Ovary (tissue), 3 donors: Measurements from ENCODE around the gene NODAL.

Source experiments
- POLR2A ChIP-seq: fragments of 450-650 bp; IDR thresholded peaks from one replicate; pipeline ENCODE4 v1.6.1; 2017; ENCODE audit warnings: antibody characterized with exemption, mild to moderate bottlenecking, moderate library complexity
- TF ChIP-seq, protein P1 (sequence below), 3 donors: fragments of 450-650 bp in 2 of 3; fragments of 200-600 bp in 1 of 3; IDR thresholded peaks; one replicate each; pipeline versions ENCODE4 v1.5.1 to v1.8.0; 2016 to 2022; ENCODE audit warnings: antibody characterized with exemption in 3 of 3, mild to moderate bottlenecking in 1 of 3
- donor health status: DM: no; HTN: no; CAD: no.

DNA sequence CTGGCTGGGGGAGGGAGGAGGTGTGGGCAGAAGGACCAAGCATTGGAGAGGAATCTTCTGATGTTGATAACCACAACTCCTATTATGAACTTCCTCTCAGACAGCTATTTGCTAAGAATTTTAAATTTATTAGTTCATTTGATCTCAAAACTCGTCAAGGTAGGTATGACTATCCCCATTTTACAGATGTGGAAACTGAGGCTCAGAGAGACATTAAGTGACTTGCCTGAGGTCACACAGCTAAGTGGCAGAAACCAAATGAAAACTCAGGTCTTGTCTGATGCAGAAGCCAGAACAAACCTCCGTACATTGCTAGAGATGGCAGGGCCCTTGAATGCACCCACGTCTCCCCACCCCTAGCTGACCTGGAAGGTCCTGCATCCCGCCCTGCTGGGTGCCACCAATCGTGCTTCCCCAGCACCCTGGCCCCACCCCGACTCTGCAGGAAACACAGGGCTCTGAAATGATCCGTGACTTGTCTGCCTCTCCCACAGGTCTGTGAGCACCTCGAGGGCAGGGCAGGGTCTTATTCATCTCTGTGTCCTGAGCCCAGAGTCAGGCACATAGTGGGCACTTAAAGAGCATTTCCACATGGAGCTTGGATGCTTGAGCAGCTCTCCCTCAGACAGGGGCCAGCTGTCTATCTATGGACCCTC, 31.4 kb upstream of the NODAL start:
- TF ChIP-seq, protein P1, sequence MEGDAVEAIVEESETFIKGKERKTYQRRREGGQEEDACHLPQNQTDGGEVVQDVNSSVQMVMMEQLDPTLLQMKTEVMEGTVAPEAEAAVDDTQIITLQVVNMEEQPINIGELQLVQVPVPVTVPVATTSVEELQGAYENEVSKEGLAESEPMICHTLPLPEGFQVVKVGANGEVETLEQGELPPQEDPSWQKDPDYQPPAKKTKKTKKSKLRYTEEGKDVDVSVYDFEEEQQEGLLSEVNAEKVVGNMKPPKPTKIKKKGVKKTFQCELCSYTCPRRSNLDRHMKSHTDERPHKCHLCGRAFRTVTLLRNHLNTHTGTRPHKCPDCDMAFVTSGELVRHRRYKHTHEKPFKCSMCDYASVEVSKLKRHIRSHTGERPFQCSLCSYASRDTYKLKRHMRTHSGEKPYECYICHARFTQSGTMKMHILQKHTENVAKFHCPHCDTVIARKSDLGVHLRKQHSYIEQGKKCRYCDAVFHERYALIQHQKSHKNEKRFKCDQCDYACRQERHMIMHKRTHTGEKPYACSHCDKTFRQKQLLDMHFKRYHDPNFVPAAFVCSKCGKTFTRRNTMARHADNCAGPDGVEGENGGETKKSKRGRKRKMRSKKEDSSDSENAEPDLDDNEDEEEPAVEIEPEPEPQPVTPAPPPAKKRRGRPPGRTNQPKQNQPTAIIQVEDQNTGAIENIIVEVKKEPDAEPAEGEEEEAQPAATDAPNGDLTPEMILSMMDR (IDR thresholded peaks at IDR 0.05): no peak
- TF ChIP-seq POLR2A: no peak
